Retinal pigment epithelial cell (primary cell): ENCODE data around the gene LTB4R2.

Experiments used
- DNase-seq: peaks from one replicate; pipeline ENCODE4 v3.0.0-alpha.2; 2010; ENCODE audit warnings: low read depth
- H3K4me3 ChIP-seq: 2 replicates; pipeline ENCODE4 v1.5.1; 2011; ENCODE audit warnings: mild to moderate bottlenecking, low read length, control low read depth, moderate library complexity
- TF ChIP-seq, protein P1 (sequence below): conservative IDR thresholded peaks from 2 replicates; pipeline ENCODE4 v1.5.1; 2011; ENCODE audit warnings: low read depth, low read length, control low read depth, inconsistent platforms

The LTB4R2 gene

DNA sequence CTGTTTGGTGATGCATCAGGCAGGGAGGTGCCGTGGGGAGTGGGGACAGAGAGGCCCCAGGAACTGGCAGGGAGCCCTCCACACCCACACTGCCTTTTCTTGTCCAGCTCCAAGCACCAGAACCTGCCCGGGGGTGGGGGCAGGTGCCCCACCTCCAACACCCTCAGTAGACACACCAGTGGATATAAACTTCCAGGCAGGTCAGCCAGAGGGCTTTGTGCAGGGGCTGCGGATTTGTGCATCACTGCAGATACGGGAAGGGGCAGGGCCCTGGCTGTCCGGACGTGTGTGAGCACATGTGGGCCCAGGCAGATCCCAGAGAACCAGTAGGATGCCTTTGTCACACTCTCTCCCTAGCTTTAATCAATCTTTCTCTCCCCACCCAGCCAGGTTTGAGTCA, 45.6 kb upstream of the LTB4R2 start:
- TF ChIP-seq, protein P1, sequence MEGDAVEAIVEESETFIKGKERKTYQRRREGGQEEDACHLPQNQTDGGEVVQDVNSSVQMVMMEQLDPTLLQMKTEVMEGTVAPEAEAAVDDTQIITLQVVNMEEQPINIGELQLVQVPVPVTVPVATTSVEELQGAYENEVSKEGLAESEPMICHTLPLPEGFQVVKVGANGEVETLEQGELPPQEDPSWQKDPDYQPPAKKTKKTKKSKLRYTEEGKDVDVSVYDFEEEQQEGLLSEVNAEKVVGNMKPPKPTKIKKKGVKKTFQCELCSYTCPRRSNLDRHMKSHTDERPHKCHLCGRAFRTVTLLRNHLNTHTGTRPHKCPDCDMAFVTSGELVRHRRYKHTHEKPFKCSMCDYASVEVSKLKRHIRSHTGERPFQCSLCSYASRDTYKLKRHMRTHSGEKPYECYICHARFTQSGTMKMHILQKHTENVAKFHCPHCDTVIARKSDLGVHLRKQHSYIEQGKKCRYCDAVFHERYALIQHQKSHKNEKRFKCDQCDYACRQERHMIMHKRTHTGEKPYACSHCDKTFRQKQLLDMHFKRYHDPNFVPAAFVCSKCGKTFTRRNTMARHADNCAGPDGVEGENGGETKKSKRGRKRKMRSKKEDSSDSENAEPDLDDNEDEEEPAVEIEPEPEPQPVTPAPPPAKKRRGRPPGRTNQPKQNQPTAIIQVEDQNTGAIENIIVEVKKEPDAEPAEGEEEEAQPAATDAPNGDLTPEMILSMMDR, result no peak
- no peak overlapping the region for H3K4me3 ChIP-seq
- DNase-seq, result no peak

DNA sequence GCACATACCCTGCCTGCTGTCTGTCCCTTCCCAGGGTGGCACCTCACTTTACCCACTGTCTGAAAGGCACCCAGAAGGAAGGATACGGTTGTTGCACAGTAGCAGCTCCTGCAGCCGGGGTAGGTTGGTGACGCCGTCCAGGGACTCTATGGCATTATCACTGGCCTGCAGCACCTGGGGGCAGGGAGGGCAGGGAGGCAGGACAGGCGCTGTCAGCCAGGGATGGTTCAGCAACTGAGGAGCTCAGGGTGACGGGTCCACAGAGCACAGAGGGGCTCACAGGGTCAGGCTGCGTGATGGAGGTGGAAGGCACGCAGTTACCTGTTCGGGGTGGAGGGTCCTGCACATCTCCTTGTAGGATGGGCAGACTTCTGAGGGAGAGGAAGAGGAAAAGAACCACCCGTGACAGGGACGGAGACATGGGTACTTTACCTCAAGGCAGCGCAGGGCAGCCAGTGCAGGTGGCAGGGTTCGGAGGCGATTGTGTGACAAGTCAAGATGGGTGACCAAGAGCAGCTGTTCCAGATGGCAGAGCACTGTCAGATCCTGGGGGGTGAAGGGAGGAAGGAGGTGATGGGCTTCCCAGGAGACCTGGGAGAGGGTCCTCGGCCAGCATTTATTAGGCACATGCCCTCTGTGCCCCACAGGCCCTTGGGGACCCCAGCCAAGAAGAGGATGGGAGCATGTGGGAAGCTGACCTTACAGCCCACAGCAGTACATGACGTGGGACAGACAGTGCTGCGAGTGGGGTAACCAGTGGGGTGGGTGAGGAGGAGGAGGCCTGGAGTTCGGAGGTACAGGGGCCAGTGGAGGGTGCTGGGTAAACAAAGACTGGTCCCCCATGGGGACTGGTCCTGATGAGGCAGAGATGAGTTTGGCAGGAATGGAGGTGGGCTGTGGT, 43.3 kb upstream of the LTB4R2 start:
- TF ChIP-seq, protein P1, result no peak
- H3K4me3 ChIP-seq, result no peak overlapping the region
- DNase-seq, result no peak

DNA sequence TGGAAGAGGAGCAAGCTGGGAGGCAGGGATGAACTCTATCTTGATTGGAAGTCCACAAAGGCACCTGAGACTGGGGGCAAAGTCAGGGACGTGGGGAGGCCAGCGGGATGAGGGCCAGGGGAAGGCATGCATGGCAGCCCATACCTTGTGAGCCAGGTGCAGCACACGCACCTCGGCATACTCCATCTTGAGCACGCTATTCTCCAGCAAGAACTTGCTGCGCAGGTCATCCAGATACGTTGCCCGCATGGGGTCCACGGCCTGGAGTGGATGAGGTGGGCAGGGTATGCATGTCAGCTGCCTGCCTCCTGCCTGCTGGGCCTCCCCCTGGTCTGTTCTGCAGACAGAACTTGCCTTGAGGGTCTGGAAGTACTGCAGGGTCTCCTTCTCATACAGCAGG, 42.4 kb upstream of the LTB4R2 start:
- DNase-seq, result no peak
- no peak overlapping the region for H3K4me3 ChIP-seq
- TF ChIP-seq, protein P1, result no peak

DNA sequence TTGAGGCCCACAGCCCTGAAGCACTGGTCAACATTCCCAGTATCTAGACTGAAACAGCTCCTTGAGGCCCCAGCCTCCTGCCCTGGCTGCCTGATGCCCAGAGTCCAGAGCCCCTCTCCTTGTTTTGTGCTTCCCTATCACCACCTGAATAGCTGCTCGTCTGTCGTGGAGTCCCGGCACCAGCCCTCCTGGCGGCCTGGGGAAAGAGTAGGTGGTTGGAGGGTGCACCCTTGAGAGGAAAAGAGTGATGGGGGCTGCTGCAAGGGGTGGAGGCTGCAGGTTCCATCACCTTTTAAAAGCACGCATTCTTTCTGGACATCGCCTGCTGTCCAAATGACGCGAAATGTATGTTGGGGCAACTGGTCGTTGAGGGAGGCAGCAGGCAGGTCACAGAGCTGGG, 41.7 kb upstream of the LTB4R2 start:
- no peak overlapping the region for H3K4me3 ChIP-seq
- TF ChIP-seq, protein P1, result no peak
- DNase-seq, result no peak

DNA sequence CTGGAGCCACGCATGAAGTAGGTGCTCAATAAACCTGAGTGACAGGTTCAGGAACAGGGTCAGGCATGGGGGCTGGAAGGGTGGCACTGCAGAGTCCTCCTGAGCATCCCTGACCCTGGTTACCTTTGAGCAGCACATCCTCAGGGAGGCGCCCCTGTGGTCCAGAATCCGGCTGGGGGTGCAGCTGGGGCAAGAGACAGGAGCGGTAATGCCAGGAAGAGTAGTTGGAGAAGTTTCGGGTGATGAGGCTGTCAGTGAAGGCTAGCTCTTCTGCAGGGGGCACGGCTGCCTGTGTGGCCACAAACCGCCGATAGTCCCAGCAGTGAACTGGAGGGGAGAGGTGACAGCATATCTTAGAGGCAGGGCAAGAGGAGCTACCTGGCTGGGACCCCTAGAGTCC, 40.6 kb upstream of the LTB4R2 start:
- TF ChIP-seq, protein P1, result no peak
- no peak for DNase-seq
- no peak overlapping the region for H3K4me3 ChIP-seq

DNA sequence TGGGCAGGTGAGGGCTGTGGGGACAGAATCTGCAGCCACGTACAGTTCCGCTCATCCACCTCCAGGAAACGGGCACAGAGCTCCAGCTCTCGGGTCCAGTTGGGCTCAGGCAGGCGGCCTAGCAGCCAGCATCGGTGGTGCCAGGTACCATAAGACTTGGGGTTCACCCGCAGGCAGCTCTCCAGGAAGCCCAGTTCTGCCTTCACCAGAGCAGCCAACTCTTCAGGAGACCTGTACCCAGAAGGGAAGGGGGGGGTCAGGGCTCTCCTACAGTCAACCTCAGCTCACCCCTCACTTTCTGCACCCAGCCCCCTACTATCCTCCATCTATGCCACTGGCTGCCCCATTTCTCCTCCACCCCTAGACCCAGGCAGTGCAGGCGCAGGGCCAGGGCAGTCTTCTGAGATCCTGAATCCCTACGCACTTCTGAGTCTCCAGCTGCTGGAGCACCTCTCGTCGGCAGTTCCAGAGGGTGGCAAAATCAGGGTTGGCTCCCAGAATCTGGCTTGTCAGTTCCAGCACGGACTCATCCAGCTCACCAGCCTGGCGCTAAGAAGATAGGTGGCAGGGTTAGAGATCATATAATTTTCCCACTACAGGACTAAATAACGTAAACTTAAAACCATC, 39.9 kb upstream of the LTB4R2 start:
- DNase-seq, result no peak
- TF ChIP-seq, protein P1, result no peak
- H3K4me3 ChIP-seq, result no peak overlapping the region

DNA sequence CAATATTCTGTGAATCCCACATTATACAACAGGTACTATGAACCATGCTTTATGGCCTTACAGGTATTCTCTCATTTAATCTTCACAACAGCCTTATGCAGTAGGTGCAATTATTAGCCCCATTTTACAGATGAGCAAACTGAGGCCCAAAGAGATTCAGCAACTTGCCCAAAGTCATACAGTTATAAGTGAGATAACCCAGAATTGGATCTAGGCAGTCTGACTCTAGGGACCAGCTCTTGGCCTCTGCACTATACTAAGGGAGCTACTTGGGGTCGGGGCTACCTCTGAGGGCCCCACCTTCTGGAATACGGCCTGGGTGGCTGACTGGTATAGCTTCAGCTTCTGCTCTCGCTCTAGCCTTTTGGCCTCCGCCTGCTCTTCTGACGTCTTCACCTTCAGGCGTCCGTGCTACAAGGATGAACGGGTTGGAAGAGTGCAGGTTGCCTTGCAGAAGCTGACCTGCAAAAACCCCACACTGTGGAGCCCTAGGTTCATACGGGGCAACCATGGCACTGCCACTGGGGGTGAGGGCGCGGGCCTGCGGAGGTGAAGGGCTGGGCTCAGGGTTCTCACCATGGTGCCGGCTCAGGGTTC, 39.3 kb upstream of the LTB4R2 start:
- DNase-seq, result no peak
- H3K4me3 ChIP-seq, result peak overlapping the region; percentile 86
- TF ChIP-seq, protein P1, result no peak
